Measurements from ENCODE around the gene INPP5K.

- TF ChIP-seq CTCF (IDR thresholded peaks at IDR 0.05) (no peak), EP300 (IDR thresholded peaks at IDR 0.05) (no peak)
These were observed 55.0 kb downstream of the INPP5K start for GRCh38 chr17:1461198-1461944.
